Neural cell (in vitro differentiated cells): ENCODE measurements around the gene ANKS1B. TPM values are rescaled to one million over a fixed set of nuclear protein-coding genes. Genes with fewer than 3 reads are reported as not detected.

Experiments
- H2AFZ ChIP-seq: fragments of 200-600, 300-800 bp; sonication (generic), shearing (Covaris generic); 2 replicates; pipeline ENCODE4 v1.6.0; 2014; ENCODE audit warnings: low read depth, mild to moderate bottlenecking, antibody characterized with exemption, low read length, moderate library complexity
- H3F3A ChIP-seq: fragments of 200-600 bp; shearing (Covaris generic); 2 replicates; pipeline ENCODE4 v1.6.1; 2016; ENCODE audit warnings: mild to moderate bottlenecking, moderate library complexity, mixed read lengths, antibody characterized with exemption, low read length; ENCODE audit not compliant: insufficient read depth, poor library complexity, severe bottlenecking
- H3K27ac ChIP-seq: fragments of 200-600, 300-800 bp; sonication (generic), shearing (Covaris generic); 2 replicates; pipeline ENCODE4 v1.5.1; 2014; ENCODE audit warnings: mild to moderate bottlenecking, low read length, moderate library complexity
- H3K27me3 ChIP-seq: fragments of 300-800, 200-600 bp; sonication (generic), shearing (Covaris generic); 2 replicates; pipeline ENCODE4 v1.6.0; 2014; ENCODE audit warnings: mild to moderate bottlenecking, low read depth, low read length, moderate library complexity; ENCODE audit not compliant: insufficient read depth
- H3K36me3 ChIP-seq: fragments of 300-800, 200-600 bp; sonication (generic), shearing (Covaris generic); 2 replicates; pipeline ENCODE4 v1.5.1; 2014; ENCODE audit warnings: mild to moderate bottlenecking, antibody characterized with exemption, low read length, moderate library complexity; ENCODE audit not compliant: insufficient read depth
- H3K4me2 ChIP-seq: fragments of 300-800, 200-600 bp; sonication (generic), shearing (Covaris generic); 2 replicates; pipeline ENCODE4 v1.6.0; 2014; ENCODE audit warnings: mild to moderate bottlenecking, low read length
- H3K4me3 ChIP-seq: fragments of 300-800, 200-600 bp; sonication (generic), shearing (Covaris generic); 2 replicates; pipeline ENCODE4 v1.5.1; 2014; ENCODE audit warnings: mild to moderate bottlenecking, low read length, moderate library complexity
- H3K79me2 ChIP-seq: fragments of 200-600 bp; shearing (Covaris generic); replicated peaks from 2 replicates; pipeline ENCODE4 v1.6.0; 2014; ENCODE audit warnings: mild to moderate bottlenecking, low read length, moderate library complexity; ENCODE audit not compliant: insufficient read depth
- H3K9ac ChIP-seq: fragments of 300-800, 200-600 bp; sonication (generic), shearing (Covaris generic); 2 replicates; pipeline ENCODE4 v1.6.1; 2016; ENCODE audit warnings: mild to moderate bottlenecking, low read length, mixed read lengths
- H3K9me2 ChIP-seq: fragments of 200-600 bp; shearing (Covaris generic); 2 replicates; pipeline ENCODE4 v1.6.1; 2016; ENCODE audit warnings: mild to moderate bottlenecking, low read length, mixed read lengths; ENCODE audit not compliant: insufficient read depth
- H3K9me3 ChIP-seq: fragments of 200-600, 300-800 bp; sonication (generic), shearing (Covaris generic); 2 replicates; pipeline ENCODE4 v1.6.1; 2016; ENCODE audit warnings: mild to moderate bottlenecking, mixed run types, low read length, moderate library complexity, mixed read lengths
- H4K20me1 ChIP-seq: fragments of 200-600 bp; shearing (Covaris generic); 2 replicates; pipeline ENCODE4 v1.6.1; 2016; ENCODE audit warnings: mild to moderate bottlenecking, mixed run types; ENCODE audit not compliant: insufficient read depth
- CTCF ChIP-seq: fragments of 450-650 bp; IDR thresholded peaks from 2 replicates; pipeline ENCODE4 v1.5.1; 2014; ENCODE audit warnings: antibody characterized with exemption, mild to moderate bottlenecking, moderate library complexity; ENCODE audit not compliant: poor library complexity, severe bottlenecking
- EP300 ChIP-seq: fragments of 450-650 bp; conservative IDR thresholded peaks from 2 replicates; pipeline ENCODE4 v1.6.1; 2014; ENCODE audit warnings: antibody characterized with exemption, mild to moderate bottlenecking, moderate library complexity; ENCODE audit not compliant: poor library complexity, severe bottlenecking
- EZH2 ChIP-seq: fragments of 200-600, 300-800 bp; shearing (Covaris generic), sonication (generic); IDR thresholded peaks from 2 replicates; pipeline ENCODE4 v1.6.1; 2014; ENCODE audit warnings: antibody characterized with exemption, low read length, borderline replicate concordance, mild to moderate bottlenecking; ENCODE audit not compliant: insufficient read depth, poor library complexity, severe bottlenecking
- MXI1 ChIP-seq: fragments of 450-650 bp; conservative IDR thresholded peaks from 2 replicates; pipeline ENCODE4 v1.6.1; 2014; ENCODE audit warnings: antibody characterized with exemption, mild to moderate bottlenecking; ENCODE audit not compliant: poor library complexity, severe bottlenecking
- POLR2AphosphoS5 ChIP-seq: IDR thresholded peaks from 2 replicates; pipeline ENCODE4 v1.6.1; 2012
- RAD21 ChIP-seq: fragments of 450-650 bp; conservative IDR thresholded peaks from 2 replicates; pipeline ENCODE4 v1.6.1; 2014; ENCODE audit warnings: antibody characterized with exemption, mild to moderate bottlenecking, moderate library complexity
- REST ChIP-seq: IDR thresholded peaks from 2 replicates; pipeline ENCODE4 v1.6.1; 2012; ENCODE audit warnings: borderline replicate concordance
- SMC3 ChIP-seq: fragments of 450-650 bp; conservative IDR thresholded peaks from 2 replicates; pipeline ENCODE4 v1.6.1; 2014; ENCODE audit warnings: antibody characterized with exemption, mild to moderate bottlenecking, moderate library complexity; ENCODE audit not compliant: poor library complexity
- TAF1 ChIP-seq: IDR thresholded peaks from 2 replicates; pipeline ENCODE4 v1.6.1; 2012; ENCODE audit warnings: low read depth
- polyA plus RNA-seq: library from polyadenylated mRNA; depleted of rRNA; stranded (reverse); fragments of >200 nt; gene quantifications from 2 replicates; pipeline ENCODE4 v1.2.3, GENCODE V29; 2014

The ANKS1B gene
- polyA plus RNA-seq, 1 donor from 2014 or later, result 65.6 TPM

GRCh38 chr12:98970950-98971349 is 1013.8 kb downstream of the ANKS1B start:
- H2AFZ ChIP-seq, result no peak overlapping the region
- H3F3A ChIP-seq, result no peaks in the 10 kb centered on the region
- H3K27ac ChIP-seq, result no peak overlapping the region
- no peaks in the 10 kb centered on the region for H3K9me2 ChIP-seq
- H4K20me1 ChIP-seq, result no peaks in the 10 kb centered on the region
- no peaks in the 10 kb centered on the region for H3K36me3 ChIP-seq
- no peak for TF ChIP-seq CTCF
- TF ChIP-seq MXI1, result no peak
- no peak for TF ChIP-seq SMC3
- no peak for TF ChIP-seq EP300
- no peak for TF ChIP-seq RAD21
- TF ChIP-seq EZH2, result no peak
- TF ChIP-seq REST, result no peak
- TF ChIP-seq TAF1, result no peak
- no peak for TF ChIP-seq POLR2AphosphoS5
- no peaks in the 10 kb centered on the region for H3K27me3 ChIP-seq
- no peak overlapping the region for H3K4me3 ChIP-seq
- no peaks in the 10 kb centered on the region for H3K9me3 ChIP-seq
- no peaks in the 10 kb centered on the region for H3K79me2 ChIP-seq
- no peak overlapping the region for H3K9ac ChIP-seq
- no peak overlapping the region for H3K4me2 ChIP-seq

- H3K79me2 ChIP-seq, result no peaks in the 10 kb centered on the region
- no peaks in the 10 kb centered on the region for H3K27me3 ChIP-seq
- H4K20me1 ChIP-seq, result no peaks in the 10 kb centered on the region
- H3K4me3 ChIP-seq, result no peak overlapping the region
- no peaks in the 10 kb centered on the region for H3K9me2 ChIP-seq
- H3K36me3 ChIP-seq, result no peaks in the 10 kb centered on the region
- H3K9ac ChIP-seq, result no peak overlapping the region
- no peak overlapping the region for H2AFZ ChIP-seq
- TF ChIP-seq POLR2AphosphoS5 (no peak), SMC3 (no peak), EZH2 (no peak), RAD21 (no peak), EP300 (no peak), TAF1 (no peak), REST (no peak), MXI1 (no peak), CTCF (no peak)
- H3K4me2 ChIP-seq, result no peak overlapping the region
- H3F3A ChIP-seq, result no peaks in the 10 kb centered on the region
- H3K27ac ChIP-seq, result no peak overlapping the region
- no peaks in the 10 kb centered on the region for H3K9me3 ChIP-seq
These were observed 1014.5 kb downstream of the ANKS1B start for GRCh38 chr12:98970210-98970609.
